OCI-LY3 (cell line): ENCODE data around the gene OPRL1.

Source experiments
- CTCF ChIP-seq: fragments of 200-600, 300-600 bp; sonication (generic); IDR thresholded peaks from 2 replicates; pipeline ENCODE4 v1.5.1; 2014; ENCODE audit warnings: antibody characterized with exemption, low read length, low read depth
- EZH2phosphoT487 ChIP-seq: fragments of 200-600 bp; shearing (Covaris generic); IDR thresholded peaks from 2 replicates; pipeline ENCODE4 v1.6.1; 2018; ENCODE audit warnings: antibody characterized with exemption, mixed run types, low read depth

GRCh38 chr20:64095455-64095854 is 15.6 kb downstream of the OPRL1 start:
- TF ChIP-seq CTCF (no peak), EZH2phosphoT487 (no peak)
